ENCODE results near the gene PKNOX1.

PKNOX1 gene

DNA sequence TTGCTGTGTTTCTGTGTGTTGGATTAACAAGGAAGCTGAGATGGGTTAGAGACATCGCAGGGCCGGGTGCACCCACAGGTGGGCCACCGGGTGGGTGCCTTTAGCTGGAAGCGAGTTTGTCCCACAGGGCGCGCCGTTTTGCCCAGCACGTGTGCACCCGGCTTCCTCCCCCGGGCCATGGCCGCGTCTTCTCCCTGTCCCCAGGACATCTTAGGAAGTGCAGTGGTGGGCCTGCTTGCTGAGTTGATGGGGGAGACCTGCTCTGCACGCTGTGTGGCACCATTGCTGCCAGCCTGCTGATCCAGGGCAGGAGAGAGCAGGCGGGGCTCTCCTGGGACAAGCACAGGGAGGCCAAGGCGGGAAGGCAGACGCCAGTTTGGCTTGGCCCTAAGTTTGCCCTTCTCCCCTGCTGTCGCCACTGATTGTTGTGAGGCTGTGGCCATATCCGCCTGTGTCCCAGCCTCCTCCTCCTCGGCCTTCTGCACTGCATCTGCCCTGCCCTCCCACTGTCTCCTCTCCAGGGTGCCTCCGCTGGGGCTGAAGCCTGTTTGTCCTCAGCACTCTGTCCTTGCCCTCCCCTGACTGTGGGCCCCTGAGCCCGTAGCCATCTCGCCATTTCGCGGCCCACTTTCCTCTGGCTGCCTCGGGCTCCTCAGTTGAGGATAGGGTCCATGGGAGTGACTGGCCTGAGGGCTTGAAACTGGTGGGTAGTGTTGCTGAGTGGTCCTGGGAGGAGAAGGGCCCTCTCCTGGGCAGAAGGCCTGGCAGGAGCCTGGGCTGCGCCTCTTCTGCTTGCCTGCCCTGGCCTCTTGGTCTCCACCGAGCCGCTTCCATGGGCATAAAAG is 47.6 kb downstream of the PKNOX1 start:
- Histone ChIP-seq H3K9ac (ENCODE audit: low read length) (no peak overlapping the region), H3K4me3 (ENCODE audit: insufficient read depth, low read length, poor library complexity, severe bottlenecking) (no peak overlapping the region), H3K27me3 (ENCODE audit: low read length) (no peaks in the 10 kb centered on the region), H2AFZ (ENCODE audit: low read depth, low read length, severe bottlenecking) (no peak overlapping the region), H3K4me2 (ENCODE audit: low read depth, low read length, poor library complexity, severe bottlenecking) (no peak overlapping the region), H3K79me2 (ENCODE audit: insufficient read depth, low read length) (no peaks in the 10 kb centered on the region), H4K20me1 (ENCODE audit: low read depth, low read length) (no peaks in the 10 kb centered on the region), H3K9me2 (replicated peaks; ENCODE audit: insufficient read depth, low read length) (no peaks in the 10 kb centered on the region), H3K36me3 (ENCODE audit: low read length) (no peaks in the 10 kb centered on the region), H3K27ac (ENCODE audit: low read depth, low read length) (no peak overlapping the region), H3K9me3 (ENCODE audit: insufficient read depth, low read length) (no peaks in the 10 kb centered on the region), H3F3A (ENCODE audit: insufficient read depth) (no peaks in the 10 kb centered on the region)
- TF ChIP-seq CTCF (IDR thresholded peaks at IDR 0.05; ENCODE audit: insufficient read depth, low read length, poor library complexity, severe bottlenecking) (no peak), EZH2phosphoT487 (conservative IDR thresholded peaks at IDR 0.05; ENCODE audit: low read length) (no peak)

DNA sequence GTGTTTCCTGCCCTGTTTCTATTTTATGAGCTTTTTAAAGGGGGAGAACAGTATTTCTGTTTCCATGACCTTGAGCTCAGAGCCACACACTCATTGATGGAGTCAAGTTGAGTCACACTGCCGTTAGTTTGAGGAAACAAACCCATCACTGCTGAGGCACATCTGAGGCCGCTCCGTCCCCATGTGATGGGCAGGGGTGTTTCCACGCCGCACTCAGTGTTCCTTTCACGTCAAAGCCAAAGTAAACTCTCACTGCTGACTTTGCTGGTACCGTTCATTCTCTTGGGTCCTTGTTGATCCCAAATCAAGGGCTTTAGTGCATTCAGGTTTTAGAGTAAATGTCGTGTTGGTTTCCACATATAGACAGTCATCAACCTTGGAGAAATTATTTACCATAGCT is 48.8 kb downstream of the PKNOX1 start:
- H3K27ac ChIP-seq (ENCODE audit: low read depth, low read length), result no peak overlapping the region
- no peak overlapping the region for H3K9ac ChIP-seq (ENCODE audit: low read length)
- no peaks in the 10 kb centered on the region for H3K27me3 ChIP-seq (ENCODE audit: low read length)
- H2AFZ ChIP-seq (ENCODE audit: low read depth, low read length, severe bottlenecking), result no peak overlapping the region
- H4K20me1 ChIP-seq (ENCODE audit: low read depth, low read length), result no peaks in the 10 kb centered on the region
- no peaks in the 10 kb centered on the region for H3K9me2 ChIP-seq (replicated peaks; ENCODE audit: insufficient read depth, low read length)
- no peak for TF ChIP-seq CTCF (IDR thresholded peaks at IDR 0.05; ENCODE audit: insufficient read depth, low read length, poor library complexity, severe bottlenecking)
- TF ChIP-seq EZH2phosphoT487 (conservative IDR thresholded peaks at IDR 0.05; ENCODE audit: low read length), result no peak
- no peaks in the 10 kb centered on the region for H3K9me3 ChIP-seq (ENCODE audit: insufficient read depth, low read length)
- no peak overlapping the region for H3K4me2 ChIP-seq (ENCODE audit: low read depth, low read length, poor library complexity, severe bottlenecking)
- H3K4me3 ChIP-seq (ENCODE audit: insufficient read depth, low read length, poor library complexity, severe bottlenecking), result no peak overlapping the region
- H3K79me2 ChIP-seq (ENCODE audit: insufficient read depth, low read length), result no peaks in the 10 kb centered on the region
- H3F3A ChIP-seq (ENCODE audit: insufficient read depth), result no peaks in the 10 kb centered on the region
- no peaks in the 10 kb centered on the region for H3K36me3 ChIP-seq (ENCODE audit: low read length)

GRCh38 chr21:43024439-43025136 is 50.2 kb downstream of the PKNOX1 start:
- no peaks in the 10 kb centered on the region for H3K79me2 ChIP-seq (ENCODE audit: insufficient read depth, low read length)
- H3K9ac ChIP-seq (ENCODE audit: low read length), result no peak overlapping the region
- no peak overlapping the region for H3K4me3 ChIP-seq (ENCODE audit: insufficient read depth, low read length, poor library complexity, severe bottlenecking)
- H3K9me2 ChIP-seq (replicated peaks; ENCODE audit: insufficient read depth, low read length), result no peaks in the 10 kb centered on the region
- H3K9me3 ChIP-seq (ENCODE audit: insufficient read depth, low read length), result no peaks in the 10 kb centered on the region
- no peaks in the 10 kb centered on the region for H3K36me3 ChIP-seq (ENCODE audit: low read length)
- no peaks in the 10 kb centered on the region for H3K27me3 ChIP-seq (ENCODE audit: low read length)
- H3F3A ChIP-seq (ENCODE audit: insufficient read depth), result no peaks in the 10 kb centered on the region
- no peak overlapping the region for H2AFZ ChIP-seq (ENCODE audit: low read depth, low read length, severe bottlenecking)
- H3K27ac ChIP-seq (ENCODE audit: low read depth, low read length), result no peak overlapping the region
- TF ChIP-seq CTCF (IDR thresholded peaks at IDR 0.05; ENCODE audit: insufficient read depth, low read length, poor library complexity, severe bottlenecking) (no peak), EZH2phosphoT487 (conservative IDR thresholded peaks at IDR 0.05; ENCODE audit: low read length) (no peak)
- H4K20me1 ChIP-seq (ENCODE audit: low read depth, low read length), result no peaks in the 10 kb centered on the region
- no peak overlapping the region for H3K4me2 ChIP-seq (ENCODE audit: low read depth, low read length, poor library complexity, severe bottlenecking)
